B cell (primary cell): ENCODE measurements around the gene CA14. TPM values are rescaled to one million over a fixed set of nuclear protein-coding genes. Genes with fewer than 3 reads are reported as not detected.

Experiments used
- ATAC-seq: fragments of 200-7000 bp; cut with Tn5 transposase; one replicate; pipeline ENCODE4 v1.10.0; 2021; ENCODE audit warnings: low read depth, mild to moderate bottlenecking, moderate number of reproducible peaks, moderate library complexity
- CTCF ChIA-PET: fragments of 350-600 bp; sonication (Branson Sonifier 250); formaldehyde crosslinking; loops from one replicate; lab custom pipeline; 2021; ENCODE audit warnings: antibody characterized with exemption, inconsistent platforms; lab: Charles Lee
- POLR2A ChIA-PET: fragments of 350-600 bp; sonication (Branson Sonifier 250); formaldehyde crosslinking; loops from one replicate; lab custom pipeline; 2021; ENCODE audit warnings: antibody characterized with exemption; lab: Charles Lee
- DNase-seq: peaks from one replicate; pipeline ENCODE4 v3.0.0; 2013
- H2AFZ ChIP-seq: 2 replicates; pipeline ENCODE4 v1.6.1; 2012; ENCODE audit warnings: mild to moderate bottlenecking, low read depth, low read length; ENCODE audit not compliant: insufficient read depth, poor library complexity, severe bottlenecking
- H3K27ac ChIP-seq, 2 donors: 1 replicate in 1 of 2; 2 replicates in 1 of 2; pipeline ENCODE4 v1.5.1; 2012 to 2013; ENCODE audit warnings: low read length in 2 of 2, mild to moderate bottlenecking in 2 of 2, moderate library complexity in 1 of 2
- H3K27me3 ChIP-seq, 4 experiments: fragments of 200-600 bp in 1 of 4; sonication (generic) in 1 of 4; replicated peaks in 1 of 4; 1 replicate in 2 of 4; 2 replicates in 2 of 4; pipeline versions ENCODE4 v1.6.1 to v1.7.0; 2013 to 2016; ENCODE audit warnings: low read length in 3 of 4, mild to moderate bottlenecking in 2 of 4, mixed read lengths in 1 of 4, moderate library complexity in 1 of 4; ENCODE audit not compliant: insufficient read depth in 4 of 4, control insufficient read depth in 3 of 4; ENCODE audit errors: control extremely low read depth in 1 of 4
- H3K36me3 ChIP-seq, 2 experiments: replicated peaks in 1 of 2; 1 replicate in 1 of 2; 2 replicates in 1 of 2; pipeline versions ENCODE4 v1.6.1 to v1.7.1; 2013; ENCODE audit warnings: low read length in 1 of 2; ENCODE audit not compliant: insufficient read depth in 2 of 2, control insufficient read depth in 1 of 2; ENCODE audit errors: control extremely low read depth in 1 of 2, extremely low read depth in 1 of 2
- H3K4me1 ChIP-seq, 2 donors: fragments of 200-600 bp in 1 of 2; sonication (generic) in 1 of 2; 1 replicate in 1 of 2; 2 replicates in 1 of 2; pipeline versions ENCODE4 v1.5.1 to v1.6.1; 2013 to 2017; ENCODE audit warnings: low read length in 2 of 2; ENCODE audit not compliant: control insufficient read depth in 2 of 2, insufficient read depth in 2 of 2
- H3K4me2 ChIP-seq: replicated peaks from 2 replicates; pipeline ENCODE3; 2012; ENCODE audit warnings: mild to moderate bottlenecking, low read depth, low read length; ENCODE audit not compliant: poor library complexity, severe bottlenecking
- H3K4me3 ChIP-seq, 5 experiments: fragments of 200-600 bp in 1 of 5; sonication (generic) in 1 of 5; 1 replicate in 3 of 5; 2 replicates in 2 of 5; pipeline versions ENCODE4 v1.5.1 to v1.7.0; 2011 to 2016; ENCODE audit warnings: low read length in 4 of 5, mild to moderate bottlenecking in 4 of 5, low read depth in 2 of 5, control low read depth in 1 of 5, moderate library complexity in 1 of 5; ENCODE audit not compliant: insufficient read depth in 1 of 5; ENCODE audit errors: control extremely low read depth in 1 of 5, extremely low read depth in 1 of 5
- H3K79me2 ChIP-seq: fragments of 200-600 bp; sonication (generic); one replicate; pipeline ENCODE4 v1.6.0; 2016; ENCODE audit warnings: low read length; ENCODE audit not compliant: control insufficient read depth, insufficient read depth
- H3K9ac ChIP-seq: fragments of 200-600 bp; sonication (generic); 2 replicates; pipeline ENCODE4 v1.6.1; 2017; ENCODE audit warnings: mild to moderate bottlenecking, low read length, moderate library complexity
- H3K9me3 ChIP-seq, 3 donors: one replicate each; pipeline versions ENCODE4 v1.6.1 to v1.7.1; 2013; ENCODE audit warnings: low read length in 2 of 3; ENCODE audit not compliant: control insufficient read depth in 2 of 3, insufficient read depth in 1 of 3; ENCODE audit errors: control extremely low read depth in 1 of 3
- H4K20me1 ChIP-seq: 2 replicates; pipeline ENCODE4 v1.6.0; 2012; ENCODE audit warnings: mild to moderate bottlenecking, low read length; ENCODE audit not compliant: insufficient read depth, control insufficient read depth, poor library complexity, severe bottlenecking
- H3K27ac Mint-ChIP-seq: one replicate; pipeline ENCODE4 v1.8.0; 2021; ENCODE audit warnings: mixed read lengths
- H3K27me3 Mint-ChIP-seq: one replicate; pipeline ENCODE4 v1.8.0; 2021; ENCODE audit warnings: mixed read lengths
- H3K4me1 Mint-ChIP-seq: one replicate; pipeline ENCODE4 v1.8.0; 2021; ENCODE audit warnings: mixed read lengths
- H3K4me3 Mint-ChIP-seq: one replicate; pipeline ENCODE4 v1.8.0; 2021; ENCODE audit warnings: mixed read lengths
- H3K9me3 Mint-ChIP-seq: one replicate; pipeline ENCODE4 v1.8.0; 2022; ENCODE audit warnings: mixed read lengths; ENCODE audit not compliant: insufficient read depth
- CTCF ChIP-seq: fragments of 200-600 bp; IDR thresholded peaks from one replicate; pipeline ENCODE4 v1.8.0; 2022; ENCODE audit warnings: antibody characterized with exemption, mild to moderate bottlenecking
- EZH2 ChIP-seq: IDR thresholded peaks from 2 replicates; pipeline ENCODE4 v1.6.1; 2012; ENCODE audit warnings: borderline replicate concordance, low read depth, mild to moderate bottlenecking, moderate library complexity, low read length; ENCODE audit not compliant: insufficient read depth, poor library complexity, severe bottlenecking
- WGBS: methylation state at CpG from one replicate; pipeline ENCODE4 v1.1.5; 2013; ENCODE audit warnings: missing lambda C conversion rate; ENCODE audit not compliant: insufficient coverage; 5-methylcytosine and 5-hydroxymethylcytosine counted together
- intact Hi-C: fragments of 100-400 bp; cut with micrococcal nuclease; formaldehyde crosslinking; loops from one replicate; pipeline ENCODE4 v1.10.0; 2022
- polyA plus RNA-seq: library from polyadenylated mRNA; depleted of rRNA; stranded (reverse); fragments of >200 nt; gene quantifications from 2 replicates; pipeline ENCODE4 v1.2.3, GENCODE V29; 2012
- total RNA-seq, 2 donors: library from RNA; stranded (reverse); fragments of 120-200 nt in 1 of 2; gene quantifications; 1 replicate in 1 of 2; 2 replicates in 1 of 2; pipeline versions ENCODE4 v1.2.3 to v1.2.4, GENCODE V29; 2013 to 2022

Gene CA14
- total and polyA plus RNA-seq, 2 donors (not counting 1 experiment from before 2014, with no cell fraction given) = not detected

- Histone ChIP-seq H3K36me3 (peaks cover 0 to 4% of the 10 kb centered on the region in 2 experiments), H3K9ac (peak overlapping the region; percentile 90), H3K27ac (peak overlapping the region; percentile 97 to 98), H4K20me1 (no peaks in the 10 kb centered on the region), H3K4me2 (peak overlapping the region; percentile 93), H3K79me2 (peaks cover 27% of the 10 kb centered on the region), H2AFZ (peak overlapping the region; percentile 70), H3K27me3 (no peaks in the 10 kb centered on the region), H3K9me3 (no peaks in the 10 kb centered on the region), H3K4me3 (peak overlapping the region; percentile 83 to 98 (median 86)), H3K4me1 (peaks cover 23% of the 10 kb centered on the region in 2 donors)
- Mint-ChIP-seq H3K27me3 (no peaks in the 10 kb centered on the region), H3K27ac (no peak overlapping the region), H3K4me1 (peaks cover 16% of the 10 kb centered on the region), H3K9me3 (no peaks in the 10 kb centered on the region), H3K4me3 (no peak overlapping the region)
- intact Hi-C loops = loop anchor here (5.0 kb wide), 1 partner anchor 47 kb away; the partner anchor contains the start of gene CIART
- ATAC-seq = no peak
- TF ChIP-seq CTCF (no peak), EZH2 (no peak)
- WGBS = under 1% methylated on average over 17 of the region's 27 CpGs
- DNase-seq = peak; percentile 69
- CTCF ChIA-PET = interaction anchor here (0.7 to 1.3 kb wide), 3 partner anchors 11 to 308 kb away, joined by 3 to 4 read pairs (median 3); no protein-coding TSS in a partner anchor
- POLR2A ChIA-PET = interaction anchor here (0.5 to 2.1 kb wide), 7 partner anchors 20 to 129 kb away, joined by 3 to 8 read pairs (median 5); partner anchors contain the start of genes APH1A and RPRD2
Observed at GRCh38 chr1:150235294-150235851, 22.2 kb upstream of the CA14 start.
